AG04450 (cell line): ENCODE data around the gene BRDT. TPM values are rescaled to one million over a fixed set of nuclear protein-coding genes. Genes with fewer than 3 reads are reported as not detected.

Experiments used
- CTCF ChIA-PET: fragments of 300-600, 350-600 bp; formaldehyde crosslinking; extraction: SDS; loops from one replicate; lab custom pipeline; 2022; ENCODE audit warnings: antibody characterized with exemption, inconsistent platforms; lab: Charles Lee
- POLR2A ChIA-PET: fragments of 350-600 bp; formaldehyde crosslinking; extraction: SDS; loops from one replicate; lab custom pipeline; 2021; ENCODE audit warnings: antibody characterized with exemption, inconsistent platforms; lab: Yijun Ruan, JAX
- DNase-seq: peaks from one replicate; pipeline ENCODE4 v3.0.0-alpha.2; 2011; ENCODE audit warnings: low read depth, low spot score
- H3K27ac ChIP-seq: one replicate; pipeline ENCODE4 v1.5.1; 2012; ENCODE audit warnings: low read depth, low read length, control low read depth
- H3K27me3 ChIP-seq: one replicate; pipeline ENCODE4 v1.6.0; 2012; ENCODE audit warnings: low read length; ENCODE audit not compliant: control insufficient read depth, insufficient read depth
- H3K4me3 ChIP-seq: 2 replicates; pipeline ENCODE4 v1.5.1; 2011; ENCODE audit warnings: mild to moderate bottlenecking, low read depth, low read length, control low read depth
- H3K9me3 ChIP-seq: 2 replicates; pipeline ENCODE4 v1.5.1; 2012; ENCODE audit warnings: low read length; ENCODE audit not compliant: control insufficient read depth, insufficient read depth
- polyA plus RNA-seq: library from polyadenylated mRNA; depleted of rRNA; stranded (reverse); fragments of >200 nt; gene quantifications from 2 replicates; pipeline ENCODE4 v1.2.3, GENCODE V29; 2011; rRNA removed
- TF ChIP-seq, protein P1 (sequence below): IDR thresholded peaks from 2 replicates; pipeline ENCODE4 v1.5.1; 2011; ENCODE audit warnings: low read depth, low read length, control low read depth, inconsistent platforms

Gene BRDT
- polyA plus RNA-seq, 1 experiment, result not detected

GRCh38 chr1:92045766-92046495, 96.7 kb downstream of the BRDT start:
- TF ChIP-seq, protein P1, sequence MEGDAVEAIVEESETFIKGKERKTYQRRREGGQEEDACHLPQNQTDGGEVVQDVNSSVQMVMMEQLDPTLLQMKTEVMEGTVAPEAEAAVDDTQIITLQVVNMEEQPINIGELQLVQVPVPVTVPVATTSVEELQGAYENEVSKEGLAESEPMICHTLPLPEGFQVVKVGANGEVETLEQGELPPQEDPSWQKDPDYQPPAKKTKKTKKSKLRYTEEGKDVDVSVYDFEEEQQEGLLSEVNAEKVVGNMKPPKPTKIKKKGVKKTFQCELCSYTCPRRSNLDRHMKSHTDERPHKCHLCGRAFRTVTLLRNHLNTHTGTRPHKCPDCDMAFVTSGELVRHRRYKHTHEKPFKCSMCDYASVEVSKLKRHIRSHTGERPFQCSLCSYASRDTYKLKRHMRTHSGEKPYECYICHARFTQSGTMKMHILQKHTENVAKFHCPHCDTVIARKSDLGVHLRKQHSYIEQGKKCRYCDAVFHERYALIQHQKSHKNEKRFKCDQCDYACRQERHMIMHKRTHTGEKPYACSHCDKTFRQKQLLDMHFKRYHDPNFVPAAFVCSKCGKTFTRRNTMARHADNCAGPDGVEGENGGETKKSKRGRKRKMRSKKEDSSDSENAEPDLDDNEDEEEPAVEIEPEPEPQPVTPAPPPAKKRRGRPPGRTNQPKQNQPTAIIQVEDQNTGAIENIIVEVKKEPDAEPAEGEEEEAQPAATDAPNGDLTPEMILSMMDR, result no peak
- Histone ChIP-seq H3K27me3 (no peaks in the 10 kb centered on the region), H3K4me3 (no peak overlapping the region), H3K9me3 (no peaks in the 10 kb centered on the region), H3K27ac (no peak overlapping the region)
- ChIA-PET POLR2A (no interaction called here), CTCF (interaction anchor here (1.1 kb wide), 1 partner anchor 264 kb away, joined by 3 read pairs; no protein-coding TSS in a partner anchor)
- DNase-seq, result no peak

DNA sequence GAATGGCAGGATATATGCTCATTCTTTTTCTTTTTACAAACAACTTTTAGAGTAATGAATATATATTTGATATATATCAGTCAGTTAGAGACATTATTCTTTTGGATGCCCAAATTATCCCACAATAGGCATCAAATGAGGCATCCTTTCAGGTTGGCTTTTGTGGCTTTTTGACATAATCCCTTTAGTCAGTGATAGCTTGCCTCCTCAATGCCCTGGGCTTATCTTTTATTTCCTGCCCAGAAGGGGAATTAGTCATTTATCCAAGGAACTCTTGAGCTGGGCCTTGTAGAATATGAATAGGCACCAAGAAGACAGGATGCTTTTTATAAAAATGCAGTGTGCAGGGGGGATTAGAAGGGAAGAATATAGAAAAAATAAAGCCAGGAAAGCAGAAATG, 102.7 kb downstream of the BRDT start:
- DNase-seq, result no peak
- Histone ChIP-seq H3K27me3 (no peaks in the 10 kb centered on the region), H3K9me3 (no peaks in the 10 kb centered on the region), H3K27ac (no peak overlapping the region), H3K4me3 (no peak overlapping the region)
- ChIA-PET POLR2A (no interaction called here), CTCF (no interaction called here)
- TF ChIP-seq, protein P1, result no peak

Other genes with a start within 250 kb of the BRDT start
- gene TGFBR3, start 63.2 kb upstream of the BRDT start, polyA plus RNA-seq, result 24.2 and 36.5 TPM in 2 replicates
- gene EPHX4, start 80.6 kb downstream of the BRDT start, polyA plus RNA-seq, result 2.6 and 4.1 TPM in 2 replicates
- gene SETSIP, start 126.0 kb downstream of the BRDT start, polyA plus RNA-seq, result 0.22 and 0.52 TPM in 2 replicates
- 3.1 and 5.0 TPM in 2 replicates for gene BTBD8, start 130.9 kb downstream of the BRDT start, polyA plus RNA-seq